Measurements from ENCODE around the gene INTS7. TPM values are rescaled to one million over a fixed set of nuclear protein-coding genes. Genes with fewer than 3 reads are reported as not detected.

Gene INTS7
- total and polyA plus RNA-seq, 9 of the 15 experiments (the other 6 are each of a cell fraction or from before 2014, with no cell fraction given) = 27.3 to 68.4 (median 40.4) TPM

GRCh38 chr1:211901945-211902344 is 133.4 kb downstream of the INTS7 start:
- no peak for FAIRE-seq
- POLR2A ChIA-PET = interaction anchor here (0.6 to 1.1 kb wide), 2 partner anchors 10 to 1592 kb away, joined by 4 read pairs; no protein-coding TSS in a partner anchor
- TF ChIP-seq GABPB1 (CRISPR knock-in tag; IDR thresholded peaks at IDR 0.05) (no peak), CBX3 (IDR thresholded peaks at IDR 0.05; ENCODE audit: borderline replicate concordance in 1 of 2, low read length in 2 of 2) (peak in 1 of 2 experiments; percentile 75; a peak in 2 of 3 replicates), PBX2 (CRISPR knock-in tag; IDR thresholded peaks at IDR 0.05; ENCODE audit: low read depth) (0 out of 2 replicates have a peak, but pooled peaks have one; percentile 16), PBX2 (tag; conservative IDR thresholded peaks at IDR 0.05; ENCODE audit: low read depth) (no peak), NCOA4 (IDR thresholded peaks at IDR 0.05; ENCODE audit: partially characterized antibody) (no peak), ZNF280A (IDR thresholded peaks at IDR 0.05; ENCODE audit: low read depth, partially characterized antibody) (peak; percentile 83), TRIM28 (IDR thresholded peaks at IDR 0.05) (peak; percentile 94), TFAP4 (CRISPR knock-in tag; IDR thresholded peaks at IDR 0.05; ENCODE audit: borderline replicate concordance) (peak; percentile 27; the same call in 1 of the 2 replicates), PKNOX1 (IDR thresholded peaks at IDR 0.05) (peak; percentile 74), TBP (optimal IDR thresholded peaks at IDR 0.05; ENCODE audit: low read depth, low read length) (no peak), PRPF4 (IDR thresholded peaks at IDR 0.05; ENCODE audit: insufficient read depth, low read depth, low read length, poor library complexity, severe bottlenecking) (no peak), CBX5 (IDR thresholded peaks at IDR 0.05; ENCODE audit: borderline replicate concordance, low read depth) (peak; percentile 89), SMARCE1 (IDR thresholded peaks at IDR 0.05) (no peak), CHD4 (IDR thresholded peaks at IDR 0.05; ENCODE audit: insufficient read depth, insufficient replicate concordance, low read depth, low read length, poor library complexity, severe bottlenecking) (no peak), TRIM24 (IDR thresholded peaks at IDR 0.05) (peak in 1 of 2 experiments; percentile 55; a peak in 1 of 4 replicates)

More at GRCh38 chr1:211901945-211902344, 133.4 kb downstream of the INTS7 start:
- Histone ChIP-seq H3K9ac (ENCODE audit: insufficient read depth in 1 of 2, low read depth in 2 of 2, low read length in 2 of 2) (no peak overlapping the region), H3K27ac (ENCODE audit: extremely low read depth, low read depth, low read length) (no peak overlapping the region), H3K9me3 (replicated peaks; ENCODE audit: control insufficient read depth, insufficient read depth, low read depth, low read length) (peaks cover 10% of the 10 kb centered on the region; the same call in 1 of the 2 replicates), H3K36me3 (ENCODE audit: control insufficient read depth, insufficient read depth, low read length) (no peaks in the 10 kb centered on the region), H2AFZ (ENCODE audit: low read depth, low read length) (no peak overlapping the region), H3K4me2 (ENCODE audit: insufficient read depth, low read length) (no peak overlapping the region), H3K79me2 (ENCODE audit: control insufficient read depth, insufficient read depth, low read length) (no peaks in the 10 kb centered on the region), H3K4me1 (replicated peaks in 1 of 2; ENCODE audit: control insufficient read depth in 2 of 2, insufficient read depth in 2 of 2, low read length in 2 of 2) (no peaks in the 10 kb centered on the region), H3K27me3 (ENCODE audit: control insufficient read depth in 2 of 2, insufficient read depth in 2 of 2, low read length in 2 of 2) (peaks cover 0 to 3% of the 10 kb centered on the region in 2 experiments; a peak in 1 of 5 replicates), H3K9me1 (ENCODE audit: control insufficient read depth, insufficient read depth, low read length) (no peaks in the 10 kb centered on the region), H4K20me1 (replicated peaks; ENCODE audit: control insufficient read depth, insufficient read depth, low read length) (no peaks in the 10 kb centered on the region), H3K4me3 (no peak overlapping the region)
- DNase-seq (ENCODE audit: extremely low read depth in 1 of 4, low spot score in 3 of 4) = no peak
- in situ Hi-C loops (cut with MboI) (no loop called here), intact Hi-C loops (cut with micrococcal nuclease) (no loop called here)
- CTCF ChIA-PET (ENCODE audit: low intra/inter-chr PET ratio) = no interaction called here
- ATAC-seq = no peak; the same call in 2 of the 3 replicates
- no TSS peak for BruUV-seq (replicated peaks)
- WGBS (ENCODE audit: insufficient coverage, low coverage, missing lambda C conversion rate) = 0% methylated on average over 2 of the region's 2 CpGs

Measured in K562 (cell line).